Stimulated activated CD8-positive, alpha-beta memory T cell treated with anti-CD3 and anti-CD28 coated beads, Interleukin-12 subunit alpha, Interleukin-12 subunit beta, amount 100 ng/mL, for 24 hours (primary cell): Measurements from ENCODE around the gene AATF.

Experiments used
- DNase-seq: peaks from one replicate; pipeline ENCODE4 v3.0.0-alpha.2; 2020; ENCODE audit errors: extremely low read depth

Gene AATF

GRCh38 chr17:36979565-36979941 is 30.8 kb downstream of the AATF start:
- DNase-seq, result no peak

- DNase-seq, result no peak
Measured at GRCh38 chr17:36980280-36980761, 31.6 kb downstream of the AATF start.

GRCh38 chr17:36983618-36984017 is 34.9 kb downstream of the AATF start:
- DNase-seq, result no peak

GRCh38 chr17:36989173-36989572 is 40.4 kb downstream of the AATF start:
- no peak for DNase-seq

GRCh38 chr17:36992701-36993100 is 43.9 kb downstream of the AATF start:
- no peak for DNase-seq

GRCh38 chr17:36993227-36993626 is 44.5 kb downstream of the AATF start:
- DNase-seq, result no peak

GRCh38 chr17:36994438-36994837 is 45.7 kb downstream of the AATF start:
- DNase-seq, result no peak

- no peak for DNase-seq
Measured at GRCh38 chr17:36999471-36999870, 50.7 kb downstream of the AATF start.

GRCh38 chr17:37016780-37017179 is 68.0 kb downstream of the AATF start:
- no peak for DNase-seq

GRCh38 chr17:37017404-37017803 is 68.7 kb downstream of the AATF start:
- no peak for DNase-seq

- DNase-seq, result no peak
Measured at GRCh38 chr17:37019117-37019740, 70.5 kb downstream of the AATF start.

GRCh38 chr17:37019741-37020129 is 71.0 kb downstream of the AATF start:
- no peak for DNase-seq

GRCh38 chr17:37024181-37024637 is 75.5 kb downstream of the AATF start:
- DNase-seq, result no peak

- DNase-seq, result no peak
Measured at GRCh38 chr17:37025238-37025637, 76.5 kb downstream of the AATF start.

GRCh38 chr17:37025847-37026530 is 77.2 kb downstream of the AATF start:
- DNase-seq, result no peak

GRCh38 chr17:37026531-37026869 is 77.7 kb downstream of the AATF start:
- no peak for DNase-seq

GRCh38 chr17:37028040-37028439 is 79.3 kb downstream of the AATF start:
- DNase-seq, result no peak

- no peak for DNase-seq
Measured at GRCh38 chr17:37031493-37032083, 82.8 kb downstream of the AATF start.

GRCh38 chr17:37037590-37038155 is 88.9 kb downstream of the AATF start:
- no peak for DNase-seq

- no peak for DNase-seq
Measured at GRCh38 chr17:37039269-37039668, 90.5 kb downstream of the AATF start.

GRCh38 chr17:37041932-37042331 is 93.2 kb downstream of the AATF start:
- DNase-seq, result no peak

- DNase-seq, result no peak
Measured at GRCh38 chr17:37043201-37043600, 94.4 kb downstream of the AATF start.

- DNase-seq, result no peak
Measured at GRCh38 chr17:37045351-37045922, 96.7 kb downstream of the AATF start.
